ENCODE results near the gene PLXDC1.
"Not testable (repeated sequence)": the region's sequence is repeated elsewhere in the genome, so short reads cannot be mapped to it uniquely, and the experiment has no call there.

PLXDC1 gene

GRCh38 chr17:39122991-39123390, 28.4 kb downstream of the PLXDC1 start:
- DNase-seq, result no peak

- DNase-seq, result not testable (repeated sequence)
These were observed 29.5 kb downstream of the PLXDC1 start for GRCh38 chr17:39121919-39122318.

- DNase-seq, result no peak
These were observed 32.6 kb downstream of the PLXDC1 start for GRCh38 chr17:39118674-39119419.

GRCh38 chr17:39116224-39116623, 35.2 kb downstream of the PLXDC1 start:
- no peak for DNase-seq

GRCh38 chr17:39115135-39115534, 36.3 kb downstream of the PLXDC1 start:
- no peak for DNase-seq

GRCh38 chr17:39114723-39115122, 36.7 kb downstream of the PLXDC1 start:
- no peak for DNase-seq

GRCh38 chr17:39113871-39114270, 37.6 kb downstream of the PLXDC1 start:
- DNase-seq, result no peak

- no peak for DNase-seq
These were observed 40.9 kb downstream of the PLXDC1 start for GRCh38 chr17:39110435-39111136.

GRCh38 chr17:39108461-39109375, 42.7 kb downstream of the PLXDC1 start:
- no peak for DNase-seq

- DNase-seq, result no peak
These were observed 43.5 kb downstream of the PLXDC1 start for GRCh38 chr17:39107973-39108372.

GRCh38 chr17:39107155-39107554, 44.3 kb downstream of the PLXDC1 start:
- DNase-seq, result no peak

- DNase-seq, result no peak
These were observed 45.7 kb downstream of the PLXDC1 start for GRCh38 chr17:39105705-39106104.

GRCh38 chr17:39104657-39105056, 46.8 kb downstream of the PLXDC1 start:
- no peak for DNase-seq

GRCh38 chr17:39104046-39104445, 47.4 kb downstream of the PLXDC1 start:
- no peak for DNase-seq

GRCh38 chr17:39101091-39101490, 50.3 kb downstream of the PLXDC1 start:
- no peak for DNase-seq

GRCh38 chr17:39100530-39100929, 50.9 kb downstream of the PLXDC1 start:
- no peak for DNase-seq

- DNase-seq, result no peak
These were observed 51.7 kb downstream of the PLXDC1 start for GRCh38 chr17:39099663-39100286.

GRCh38 chr17:39098588-39098987, 52.8 kb downstream of the PLXDC1 start:
- no peak for DNase-seq

GRCh38 chr17:39097537-39097936, 53.9 kb downstream of the PLXDC1 start:
- DNase-seq, result no peak

- no peak for DNase-seq
These were observed 54.3 kb downstream of the PLXDC1 start for GRCh38 chr17:39097150-39097519.

- peak; percentile 84 to 88 for DNase-seq
These were observed 54.8 kb downstream of the PLXDC1 start for GRCh38 chr17:39096508-39097149.

- DNase-seq, result no peak
These were observed 56.1 kb downstream of the PLXDC1 start for GRCh38 chr17:39095309-39095686.

All from AML-193 (cell line).